ENCODE results near the gene TPP1.
A peak's percentile ranks its signal among the peaks of the same experiment; 100 is the strongest.

TPP1 gene

DNA sequence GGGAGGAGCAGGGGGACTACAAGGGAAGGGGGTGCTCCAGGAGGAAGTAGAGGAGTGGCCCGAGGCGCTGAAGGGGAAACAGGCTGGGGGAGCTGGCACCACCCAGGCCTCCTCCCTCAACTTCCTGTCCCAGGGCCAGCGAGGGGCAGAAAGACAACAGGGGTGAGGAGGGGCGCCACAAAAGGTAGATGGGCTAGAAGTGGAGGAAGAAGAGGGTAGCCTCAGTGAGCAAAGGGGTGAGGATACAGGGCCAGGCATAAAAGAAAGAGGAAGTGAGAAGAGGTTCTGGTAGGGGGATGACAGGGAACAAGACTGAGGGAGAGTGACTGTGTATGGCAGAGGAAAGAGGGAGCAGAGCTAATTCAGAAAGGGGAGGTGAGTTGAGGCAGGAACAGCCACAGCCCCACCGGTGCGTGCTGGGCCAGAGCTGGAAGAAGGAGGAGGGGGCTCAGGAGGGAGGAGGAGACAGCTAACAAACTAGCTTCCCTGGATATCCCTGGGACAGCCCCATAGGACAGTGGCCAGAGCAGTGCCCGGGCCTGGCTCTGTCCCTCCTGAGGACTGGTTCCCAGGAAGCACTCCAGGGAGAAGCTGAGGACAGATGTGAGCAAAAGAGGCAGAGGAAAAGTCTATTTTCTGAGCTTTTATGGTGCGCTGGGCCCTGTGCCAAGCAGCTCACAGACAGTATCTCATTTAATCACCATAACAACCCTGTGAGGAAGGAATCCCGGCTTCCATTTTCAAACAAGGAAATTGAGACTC is 27.9 kb upstream of the TPP1 start:
- DNase-seq (ENCODE audit: low read depth): no peak

GRCh38 chr11:6646576-6646917 is 27.3 kb upstream of the TPP1 start:
- DNase-seq (ENCODE audit: low read depth): no peak

DNA sequence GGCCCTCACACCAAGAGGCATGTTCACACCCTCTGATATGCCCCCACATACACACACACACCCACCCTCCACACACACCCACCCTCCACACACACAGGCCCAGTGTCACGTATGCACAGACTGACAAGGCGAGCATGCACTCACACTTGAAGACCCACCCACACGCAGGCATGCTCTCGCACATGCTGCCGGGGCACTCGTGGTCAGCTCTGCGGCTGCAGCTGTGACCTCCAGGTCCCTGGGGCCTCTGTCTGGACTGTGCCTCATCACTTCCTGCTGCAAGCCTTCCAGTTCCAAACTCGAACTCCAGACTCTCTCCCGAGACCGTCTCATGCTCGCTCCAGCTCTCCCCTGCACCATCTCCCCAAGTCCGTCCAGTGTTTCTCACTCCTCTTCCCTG is 26.8 kb upstream of the TPP1 start:
- peak; percentile 82 for DNase-seq (ENCODE audit: low read depth)

DNA sequence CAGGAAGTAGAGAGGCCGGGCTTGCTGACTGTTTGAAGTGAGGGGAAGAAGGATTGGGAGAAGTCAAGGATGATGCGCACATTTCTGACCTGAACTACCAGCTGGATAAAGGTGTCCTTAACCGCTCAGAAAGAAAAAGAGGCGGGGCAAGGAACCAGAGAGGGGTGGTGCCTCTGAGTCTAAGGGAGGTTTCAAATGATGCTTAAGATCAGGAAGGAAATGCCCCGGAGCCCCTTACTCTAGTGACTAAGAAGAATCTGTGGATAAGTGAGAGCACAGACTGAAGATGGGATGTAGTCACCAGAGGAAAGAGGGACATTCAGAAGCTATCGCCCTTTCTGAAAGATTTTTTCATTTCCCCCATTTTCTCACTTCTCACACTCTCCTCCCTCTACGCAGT is 23.7 kb upstream of the TPP1 start:
- no peak for DNase-seq (ENCODE audit: low read depth)

DNA sequence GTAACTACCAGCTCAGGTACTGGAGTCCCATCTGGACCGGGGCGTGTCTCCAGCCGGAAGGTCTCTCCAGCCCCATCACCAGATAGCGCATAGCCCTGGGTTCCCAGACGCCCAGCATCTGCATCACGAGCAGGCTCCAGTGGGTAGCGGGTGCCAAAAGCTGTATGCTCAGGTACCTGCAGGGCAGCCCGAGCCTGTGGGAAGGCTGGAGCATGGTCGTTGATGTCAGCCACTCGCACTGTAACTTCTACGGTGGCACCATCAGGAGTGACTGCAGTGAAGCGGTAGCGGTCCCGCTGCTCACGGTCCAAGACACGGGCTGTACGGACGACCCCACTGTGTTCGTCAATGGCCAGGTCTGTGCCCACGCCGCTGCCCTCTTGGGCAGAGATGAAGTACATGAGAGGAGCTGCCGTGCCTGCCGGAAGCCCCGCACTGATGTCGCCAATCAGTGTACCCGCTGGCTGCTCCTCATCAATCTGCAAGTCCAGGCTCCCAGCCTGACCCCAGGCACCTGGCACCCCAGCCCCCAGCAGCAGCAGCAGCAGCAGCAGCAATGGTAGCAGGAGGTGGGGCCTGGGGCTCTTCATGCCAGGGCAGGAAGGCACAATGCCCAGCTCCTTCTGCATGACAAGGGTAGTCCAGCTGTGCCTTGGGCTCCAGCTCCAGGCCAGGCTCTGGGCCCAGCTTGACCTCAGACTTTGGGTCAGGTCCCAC is 21.9 kb upstream of the TPP1 start:
- DNase-seq (ENCODE audit: low read depth): no peak

DNA sequence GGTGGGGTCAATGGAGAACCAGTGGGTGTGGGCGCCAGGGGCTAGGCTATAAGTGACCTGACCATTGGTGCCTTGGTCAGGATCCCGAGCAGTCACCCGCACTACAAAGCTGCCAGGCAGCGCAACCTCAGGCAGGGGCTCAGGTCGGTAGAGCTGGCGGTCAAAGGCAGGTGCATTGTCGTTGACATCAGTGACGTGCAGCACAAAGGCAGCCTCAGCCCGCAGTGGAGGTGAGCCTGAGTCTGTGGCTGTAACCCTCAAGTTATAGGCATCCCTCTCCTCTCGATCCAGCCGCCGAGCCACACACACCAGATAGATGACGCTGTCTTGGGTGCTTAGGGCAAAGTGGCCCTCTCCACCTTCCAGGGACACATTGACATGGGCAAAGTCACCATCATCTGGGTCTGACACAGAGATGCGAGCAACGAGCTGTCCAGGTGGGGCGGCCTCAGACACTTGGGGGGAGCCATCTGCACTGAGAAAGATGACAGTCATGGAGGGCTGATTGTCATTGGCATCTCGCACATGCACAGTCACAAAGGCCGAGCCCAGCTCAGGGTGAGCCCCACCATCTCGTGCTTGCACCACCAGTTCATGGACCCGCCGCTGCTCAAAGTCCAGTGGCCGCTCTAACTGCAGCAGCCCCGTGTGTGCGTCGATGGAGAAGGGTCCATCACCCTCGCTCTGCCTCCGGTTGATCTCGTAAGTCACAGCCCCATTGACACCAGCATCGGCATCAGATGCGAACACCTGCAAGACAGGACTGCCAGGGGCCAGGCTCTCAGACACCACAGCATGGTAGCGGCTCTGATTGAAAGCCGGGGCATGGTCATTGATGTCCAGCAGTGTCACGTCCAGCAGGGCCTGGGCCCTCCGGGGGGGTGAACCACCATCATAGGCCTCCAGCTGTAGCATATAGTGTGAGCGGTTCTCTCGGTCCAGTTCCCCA is 21.1 kb upstream of the TPP1 start:
- no peak for DNase-seq (ENCODE audit: low read depth)

DNA sequence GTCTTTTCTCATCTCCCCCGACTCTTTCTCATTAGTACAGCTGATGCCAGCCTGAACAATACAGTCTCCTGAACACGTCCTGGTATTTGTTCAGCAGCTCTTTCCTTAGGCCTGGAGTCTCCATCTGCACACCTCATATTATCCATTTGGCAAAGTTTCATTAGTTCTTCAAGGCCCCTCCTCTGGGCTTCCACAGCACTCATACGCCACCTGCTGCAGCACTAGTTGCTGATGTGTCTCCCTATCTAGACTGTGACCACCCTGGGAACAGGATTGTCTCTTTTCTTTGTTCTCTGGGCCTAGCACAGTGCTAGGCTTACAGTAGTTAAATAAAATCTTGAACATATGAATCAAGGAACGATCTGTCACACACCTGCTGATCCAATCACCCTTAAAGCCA is 19.2 kb upstream of the TPP1 start:
- peak; percentile 43 for DNase-seq (ENCODE audit: low read depth)

GRCh38 chr11:6637871-6638270 is 18.6 kb upstream of the TPP1 start:
- DNase-seq (ENCODE audit: low read depth): peak; percentile 89

GRCh38 chr11:6636480-6636879 is 17.3 kb upstream of the TPP1 start:
- no peak for DNase-seq (ENCODE audit: low read depth)

DNA sequence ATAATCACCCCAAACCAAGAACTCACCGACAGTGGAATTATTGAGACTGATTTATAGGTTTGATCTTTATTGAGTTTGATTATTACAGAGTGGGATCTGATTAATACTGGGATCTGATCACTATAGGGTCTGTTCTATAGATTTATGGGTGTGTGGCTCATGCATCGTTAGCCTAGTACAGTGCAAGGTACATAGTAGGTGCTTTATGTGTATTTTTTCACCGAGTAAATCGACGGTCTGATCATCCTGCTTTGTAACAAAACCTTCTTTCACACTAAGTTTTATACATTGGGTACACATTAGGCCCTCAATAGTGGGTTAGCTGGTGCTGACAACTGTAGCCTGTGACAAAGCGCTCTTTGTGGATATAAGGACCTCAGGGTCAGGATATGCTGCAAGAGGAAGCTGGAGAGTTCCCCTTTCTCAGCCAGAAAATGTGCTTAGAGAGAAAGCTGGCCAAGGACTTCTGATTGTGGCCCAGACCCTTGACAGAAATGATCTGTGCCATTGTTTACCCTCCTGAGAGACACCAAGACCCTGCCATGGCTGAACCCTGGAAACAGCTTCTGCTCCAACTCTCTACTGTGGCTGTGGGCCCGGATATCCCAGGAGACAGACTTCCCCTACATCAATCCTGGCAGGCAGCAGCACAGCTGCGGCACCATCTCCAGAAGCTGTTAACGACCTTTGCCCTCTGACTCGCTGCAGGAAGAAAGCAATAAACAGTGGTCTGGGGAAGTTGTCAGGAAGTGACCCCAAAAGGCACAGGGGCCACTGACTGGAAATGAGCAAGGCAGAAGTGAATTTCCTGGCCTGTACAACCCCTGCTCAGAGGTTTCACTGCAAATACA is 16.1 kb upstream of the TPP1 start:
- DNase-seq (ENCODE audit: low read depth): peak; percentile 84

- DNase-seq (ENCODE audit: low read depth): no peak
Observed at GRCh38 chr11:6634534-6634933, 15.3 kb upstream of the TPP1 start.

DNA sequence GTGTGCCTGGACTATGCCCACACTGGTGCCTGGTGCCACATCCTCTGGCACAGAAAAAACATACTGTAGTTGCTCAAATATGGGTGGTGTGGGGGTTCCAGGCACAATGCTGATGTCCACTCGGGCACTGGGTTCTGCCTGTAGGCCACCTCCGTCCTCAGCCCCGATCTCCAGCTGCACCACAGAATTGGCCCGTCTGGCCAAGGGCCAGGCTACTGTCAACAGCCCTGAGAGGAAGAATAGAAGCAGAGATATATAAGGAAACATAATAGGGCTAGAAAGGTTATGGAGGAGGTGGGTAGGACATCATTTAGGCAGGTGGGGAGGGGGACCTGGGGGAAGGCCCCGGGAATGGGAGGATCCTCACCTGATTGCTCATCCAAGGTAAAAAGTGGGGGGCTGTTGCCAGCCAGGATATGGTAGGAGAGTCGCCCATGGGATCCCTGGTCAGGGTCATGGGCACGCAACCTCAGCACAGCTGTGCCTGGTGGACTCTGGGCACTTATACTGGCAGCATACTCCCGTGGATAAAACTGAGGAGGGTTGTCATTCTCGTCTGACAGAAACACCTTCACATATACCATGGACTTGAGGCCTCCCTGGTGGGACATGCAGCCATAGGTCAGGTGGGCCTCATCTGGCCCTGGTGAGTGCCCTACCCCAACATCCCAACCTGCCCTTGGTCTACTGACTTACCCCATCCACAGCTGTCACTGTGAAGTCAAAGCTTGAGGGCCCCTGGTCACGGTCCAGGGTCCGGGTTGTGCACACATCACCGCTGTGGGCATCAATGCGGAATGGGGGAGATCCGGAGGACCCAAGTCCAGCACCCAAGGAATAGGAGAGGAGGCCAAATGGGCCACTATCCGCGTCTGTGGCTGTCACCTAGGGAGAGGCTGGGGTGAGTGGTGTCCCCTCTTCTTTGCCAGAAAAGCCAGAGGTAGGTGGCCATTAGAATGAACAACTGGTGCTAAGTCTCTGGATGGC is 14.5 kb upstream of the TPP1 start:
- no peak for DNase-seq (ENCODE audit: low read depth)

DNA sequence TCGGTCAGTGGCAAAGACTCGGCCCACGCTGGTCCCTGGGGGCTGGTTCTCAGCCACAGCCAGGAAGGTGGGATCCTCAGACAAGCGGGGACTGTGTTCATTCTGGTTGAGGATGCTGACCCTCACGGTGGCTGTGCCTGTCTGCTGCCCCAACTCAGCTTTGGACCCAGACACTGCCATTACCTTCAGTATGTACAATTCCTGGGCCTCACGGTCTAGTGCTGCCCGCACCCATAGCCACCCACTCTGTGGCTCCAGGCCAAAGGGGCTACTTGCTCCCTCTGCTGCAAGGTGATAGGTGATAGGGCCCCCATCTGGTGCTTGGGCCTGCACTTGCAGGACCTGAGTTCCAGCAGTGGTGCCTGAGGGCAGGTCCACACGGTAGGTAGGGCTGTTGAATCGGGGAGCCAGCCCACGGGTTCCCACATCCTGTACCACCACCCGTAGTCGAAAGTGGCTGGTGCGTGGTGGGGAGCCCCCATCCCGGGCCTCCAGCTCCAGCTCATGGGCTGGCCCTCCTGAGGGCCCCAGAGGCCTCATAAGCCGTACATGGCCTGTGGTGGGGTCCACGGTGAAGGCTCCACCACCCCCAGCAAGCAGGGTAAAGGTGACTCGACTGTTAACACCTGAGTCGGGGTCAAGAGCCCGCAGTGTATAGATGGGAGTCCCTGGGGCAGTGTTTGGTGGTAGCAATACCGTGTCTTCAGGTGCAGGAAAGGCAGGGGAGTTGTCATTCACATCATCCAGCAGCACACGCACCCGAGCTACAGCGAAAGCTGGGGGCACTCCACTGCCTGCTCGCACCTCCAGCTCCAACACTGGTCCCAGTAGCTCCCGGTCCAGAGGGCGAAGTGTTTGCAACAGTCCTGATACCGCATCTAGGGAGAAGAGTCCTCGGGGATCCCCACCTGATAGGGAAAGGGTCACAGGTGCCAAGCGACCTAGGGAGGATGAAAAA is 13.2 kb upstream of the TPP1 start:
- no peak for DNase-seq (ENCODE audit: low read depth)

DNA sequence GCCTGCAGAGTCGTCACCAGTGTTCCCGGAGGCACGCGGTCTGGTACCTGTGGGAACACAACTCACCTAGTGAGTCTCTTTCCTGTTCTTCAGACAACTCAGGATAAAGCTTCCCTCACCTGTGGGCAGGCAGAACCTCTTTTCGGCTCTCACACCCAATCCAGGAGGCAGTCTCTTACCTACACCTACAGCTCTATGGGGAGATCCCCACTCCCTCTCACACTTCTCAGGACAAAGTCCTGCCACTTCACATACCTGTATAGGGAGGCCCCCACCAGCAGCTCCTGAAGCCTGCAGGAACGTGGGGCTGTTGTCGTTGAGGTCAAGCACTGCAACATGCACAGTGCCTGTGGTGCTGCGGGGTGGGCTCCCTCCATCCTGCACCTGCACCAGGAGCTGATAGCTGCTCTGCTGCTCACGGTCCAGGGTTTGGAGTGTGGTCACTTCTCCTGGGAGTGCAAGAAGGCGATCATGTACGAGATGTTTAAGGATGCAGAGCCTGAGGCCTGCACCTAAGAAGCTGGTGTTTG is 12.2 kb upstream of the TPP1 start:
- no peak for DNase-seq (ENCODE audit: low read depth)

GRCh38 chr11:6630632-6631291 is 11.5 kb upstream of the TPP1 start:
- DNase-seq (ENCODE audit: low read depth): no peak

DNA sequence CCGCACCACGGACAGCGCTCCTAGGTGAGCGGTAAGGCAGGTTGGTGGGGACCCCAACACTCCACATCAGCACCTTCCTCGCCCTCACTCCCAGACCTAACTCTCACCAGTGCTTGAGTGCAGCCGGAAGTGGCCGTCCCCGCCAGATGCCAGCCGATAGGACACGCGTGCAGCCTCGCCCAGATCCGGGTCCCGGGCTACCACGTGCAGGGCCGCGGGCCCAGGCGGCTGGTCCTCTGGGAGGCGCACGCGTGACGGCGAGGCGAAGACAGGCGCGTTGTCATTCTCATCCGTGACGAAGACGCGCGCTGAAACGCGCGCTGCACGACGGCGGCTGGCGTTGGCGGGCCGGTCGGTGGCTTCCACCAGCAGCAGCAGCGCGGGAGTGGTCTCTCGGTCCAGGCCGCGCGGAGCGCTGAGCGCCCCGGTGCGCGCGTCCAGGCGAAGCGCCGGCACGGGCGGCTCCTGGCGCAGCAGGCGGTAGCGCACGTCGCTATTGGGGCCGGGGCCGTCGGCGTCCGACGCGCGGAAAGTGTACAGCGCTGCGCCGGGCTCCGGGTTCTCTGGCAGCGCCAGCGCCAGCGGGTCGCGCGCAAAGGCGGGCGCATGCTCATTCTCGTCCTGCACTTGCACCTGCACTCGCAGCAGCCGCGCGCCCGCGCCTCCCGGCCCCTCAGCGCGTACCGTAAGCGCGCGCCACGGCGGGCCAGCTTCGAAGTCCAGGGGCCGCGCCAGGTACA is 10.8 kb upstream of the TPP1 start:
- DNase-seq (ENCODE audit: low read depth): no peak

GRCh38 chr11:6629573-6629891 is 10.3 kb upstream of the TPP1 start:
- DNase-seq (ENCODE audit: low read depth): no peak

DNA sequence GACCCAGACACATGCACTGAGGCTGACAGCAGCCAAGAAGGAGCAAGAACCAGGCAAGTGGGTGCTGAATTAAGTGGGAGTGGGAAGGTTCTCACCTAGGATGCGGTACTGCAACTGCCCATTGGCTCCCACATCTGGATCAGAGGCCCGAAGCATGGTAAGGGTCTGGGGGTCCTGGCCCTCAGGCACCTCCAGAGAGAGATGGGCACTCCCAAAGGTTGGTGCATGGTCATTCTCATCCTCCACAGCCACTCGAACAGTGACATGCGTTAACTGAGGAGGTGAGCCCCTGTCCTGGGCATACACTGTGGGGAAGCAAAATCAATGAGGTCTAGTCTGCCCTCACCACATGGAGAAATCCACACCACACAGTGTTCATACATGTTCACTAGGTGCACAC is 9.3 kb upstream of the TPP1 start:
- DNase-seq (ENCODE audit: low read depth): no peak
